Stomach (tissue), 9 donors: Measurements from ENCODE around the gene CACNA2D3. TPM values are rescaled to one million over a fixed set of nuclear protein-coding genes. Genes with fewer than 3 reads are reported as not detected.

Source experiments
- DNase-seq, 2 donors: peaks; one replicate each; pipeline versions ENCODE4 v3.0.0 to v3.0.0-alpha.2; 2013 to 2019
- H3K27ac ChIP-seq, 5 donors: fragments of 200-600 bp in 4 of 5; sonication (generic) in 4 of 5; one replicate each; pipeline ENCODE4 v1.5.1; 2013 to 2019; ENCODE audit warnings: mild to moderate bottlenecking in 1 of 5, moderate library complexity in 1 of 5
- H3K27me3 ChIP-seq, 3 donors: fragments of 200-600 bp; sonication (generic); one replicate each; pipeline ENCODE4 v1.5.1; 2017 to 2019; ENCODE audit warnings: mixed run types in 1 of 3
- H3K36me3 ChIP-seq, 4 donors: fragments of 200-600 bp; sonication (generic); 1 replicate in 3 of 4; 2 replicates in 1 of 4; pipeline ENCODE4 v1.5.1; 2016 to 2019
- H3K4me1 ChIP-seq, 4 donors: fragments of 200-600 bp; sonication (generic); one replicate each; pipeline ENCODE4 v1.5.1; 2016 to 2019
- H3K4me3 ChIP-seq, 4 donors: fragments of 200-600 bp; sonication (generic) in 3 of 4; one replicate each; pipeline ENCODE4 v1.5.1; 2016 to 2019; ENCODE audit warnings: mild to moderate bottlenecking in 1 of 4
- H3K9me3 ChIP-seq, 4 donors: fragments of 200-600 bp; sonication (generic); one replicate each; pipeline ENCODE4 v1.5.1; 2016 to 2019
- EP300 ChIP-seq: sonication (generic); formaldehyde crosslinking; IDR thresholded peaks from one replicate; pipeline ENCODE4 v1.6.1; 2017; ENCODE audit warnings: antibody characterized with exemption
- POLR2A ChIP-seq, 4 donors: fragments of 450-650 bp; IDR thresholded peaks; one replicate each; pipeline ENCODE4 v1.6.1; 2016; ENCODE audit warnings: antibody characterized with exemption in 4 of 4, control low read depth in 2 of 4, mild to moderate bottlenecking in 1 of 4, moderate library complexity in 1 of 4
- POLR2AphosphoS5 ChIP-seq, 3 donors: sonication (generic); formaldehyde crosslinking; IDR thresholded peaks; one replicate each; pipeline ENCODE4 v1.6.1; 2016; ENCODE audit warnings: antibody characterized with exemption in 3 of 3
- WGBS, 5 donors: extraction: QIAGEN DNeasy Blood & Tissue Kit in 3 of 5; methylation state at CpG; one replicate each; pipeline versions ENCODE4 v1.1.5 to v1.1.7; 2013 to 2018; 5-methylcytosine and 5-hydroxymethylcytosine counted together
- intact Hi-C: fragments of 100-400 bp; cut with DNase I; formaldehyde crosslinking; loops from one replicate; pipeline ENCODE4 v1.15.1; 2023; ENCODE audit warnings: low total_unique reads
- polyA plus RNA-seq, 3 donors: library from polyadenylated mRNA; stranded (reverse); fragments of 200-250 nt; gene quantifications; one replicate each; pipeline ENCODE4 v1.2.3, GENCODE V29; 2013
- total RNA-seq, 5 donors: library from RNA; depleted of rRNA; stranded (reverse); fragments of >200 nt; gene quantifications; one replicate each; pipeline versions ENCODE4 v1.1.0 to v1.2.3, GENCODE V29; 2014 to 2016
- TF ChIP-seq, protein P1 (sequence below), 7 experiments: fragments of 450-650 bp in 4 of 7; fragments of 200-600 bp in 3 of 7; sonication (generic) in 3 of 7; IDR thresholded peaks; one replicate each; pipeline ENCODE4 v1.5.1; 2016 to 2019; ENCODE audit warnings: antibody characterized with exemption in 7 of 7, control low read depth in 2 of 7, mild to moderate bottlenecking in 1 of 7
- donor health status: healthy with polysubstance abuse.
- donor health status: Bipolar disorder and iron deficiency.
- donor health status: healthy.

The CACNA2D3 gene
- total and polyA plus RNA-seq, 8 donors, result 0.56 to 54.0 (median 2.9) TPM; not detected in 1

DNA sequence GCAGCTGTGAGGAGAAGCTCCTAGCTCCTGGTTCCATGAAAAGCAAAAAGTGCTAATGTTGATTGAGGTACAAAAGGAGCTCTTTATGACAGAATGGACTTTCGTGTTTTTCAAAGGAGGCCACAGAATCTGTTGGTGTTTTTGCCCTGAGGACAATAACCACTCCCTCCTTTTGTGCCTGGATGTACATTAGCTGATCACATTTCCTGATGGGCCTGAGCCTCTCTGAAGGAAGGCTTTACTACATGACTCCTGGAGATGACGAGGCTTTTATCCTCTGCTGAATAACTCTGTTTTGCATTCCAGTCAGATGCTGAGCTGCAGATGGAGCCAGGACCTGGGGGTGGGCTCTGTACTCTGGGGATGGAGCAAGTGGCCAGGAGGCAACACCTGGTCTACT lies 301.9 kb downstream of the CACNA2D3 start:
- intact Hi-C loops, result no loop called here
- no peak overlapping the region for H3K27ac ChIP-seq
- H3K36me3 ChIP-seq, result no peaks in the 10 kb centered on the region
- H3K9me3 ChIP-seq, result no peaks in the 10 kb centered on the region
- no peak for DNase-seq
- H3K27me3 ChIP-seq, result no peaks in the 10 kb centered on the region
- WGBS, 5 donors, result 51 to 74% (median 61%) methylated on average over 2 of the region's 2 CpGs
- peaks cover 0 to 8% (median 2%) of the 10 kb centered on the region in 4 donors for H3K4me1 ChIP-seq
- no peak overlapping the region for H3K4me3 ChIP-seq
- no peak for TF ChIP-seq POLR2AphosphoS5 (IDR thresholded peaks at IDR 0.05)
- TF ChIP-seq, protein P1, sequence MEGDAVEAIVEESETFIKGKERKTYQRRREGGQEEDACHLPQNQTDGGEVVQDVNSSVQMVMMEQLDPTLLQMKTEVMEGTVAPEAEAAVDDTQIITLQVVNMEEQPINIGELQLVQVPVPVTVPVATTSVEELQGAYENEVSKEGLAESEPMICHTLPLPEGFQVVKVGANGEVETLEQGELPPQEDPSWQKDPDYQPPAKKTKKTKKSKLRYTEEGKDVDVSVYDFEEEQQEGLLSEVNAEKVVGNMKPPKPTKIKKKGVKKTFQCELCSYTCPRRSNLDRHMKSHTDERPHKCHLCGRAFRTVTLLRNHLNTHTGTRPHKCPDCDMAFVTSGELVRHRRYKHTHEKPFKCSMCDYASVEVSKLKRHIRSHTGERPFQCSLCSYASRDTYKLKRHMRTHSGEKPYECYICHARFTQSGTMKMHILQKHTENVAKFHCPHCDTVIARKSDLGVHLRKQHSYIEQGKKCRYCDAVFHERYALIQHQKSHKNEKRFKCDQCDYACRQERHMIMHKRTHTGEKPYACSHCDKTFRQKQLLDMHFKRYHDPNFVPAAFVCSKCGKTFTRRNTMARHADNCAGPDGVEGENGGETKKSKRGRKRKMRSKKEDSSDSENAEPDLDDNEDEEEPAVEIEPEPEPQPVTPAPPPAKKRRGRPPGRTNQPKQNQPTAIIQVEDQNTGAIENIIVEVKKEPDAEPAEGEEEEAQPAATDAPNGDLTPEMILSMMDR (IDR thresholded peaks at IDR 0.05), result no peak
- TF ChIP-seq POLR2A (IDR thresholded peaks at IDR 0.05), result no peak
- no peak for TF ChIP-seq EP300

DNA sequence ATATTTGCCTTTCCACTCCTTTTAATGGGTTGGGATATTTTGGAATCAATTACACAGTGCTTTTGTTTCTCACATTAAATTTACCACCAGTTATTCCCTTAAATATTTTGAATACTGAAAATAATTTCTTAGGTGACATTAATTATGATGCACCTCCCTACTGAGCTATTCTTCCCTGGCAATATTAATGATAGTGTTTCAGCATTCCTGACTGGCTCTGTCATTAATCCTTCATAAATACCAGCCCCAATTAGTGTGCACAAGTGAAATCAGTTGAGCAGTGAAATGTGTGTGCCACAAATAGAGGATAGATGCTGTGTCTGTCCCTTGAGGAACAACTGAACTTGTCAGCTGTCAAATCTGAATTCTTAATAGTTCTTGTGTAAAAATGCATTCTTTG lies 304.0 kb downstream of the CACNA2D3 start:
- no peak for DNase-seq
- H3K36me3 ChIP-seq, result no peaks in the 10 kb centered on the region
- H3K27ac ChIP-seq, result no peak overlapping the region
- intact Hi-C loops, result no loop called here
- TF ChIP-seq, protein P1 (IDR thresholded peaks at IDR 0.05), result no peak
- no peak for TF ChIP-seq POLR2A (IDR thresholded peaks at IDR 0.05)
- TF ChIP-seq EP300, result no peak
- no peak for TF ChIP-seq POLR2AphosphoS5 (IDR thresholded peaks at IDR 0.05)
- no peaks in the 10 kb centered on the region for H3K9me3 ChIP-seq
- H3K4me3 ChIP-seq, result no peak overlapping the region
- no peaks in the 10 kb centered on the region for H3K27me3 ChIP-seq
- peaks cover 0 to 8% (median 2%) of the 10 kb centered on the region in 4 donors for H3K4me1 ChIP-seq

DNA sequence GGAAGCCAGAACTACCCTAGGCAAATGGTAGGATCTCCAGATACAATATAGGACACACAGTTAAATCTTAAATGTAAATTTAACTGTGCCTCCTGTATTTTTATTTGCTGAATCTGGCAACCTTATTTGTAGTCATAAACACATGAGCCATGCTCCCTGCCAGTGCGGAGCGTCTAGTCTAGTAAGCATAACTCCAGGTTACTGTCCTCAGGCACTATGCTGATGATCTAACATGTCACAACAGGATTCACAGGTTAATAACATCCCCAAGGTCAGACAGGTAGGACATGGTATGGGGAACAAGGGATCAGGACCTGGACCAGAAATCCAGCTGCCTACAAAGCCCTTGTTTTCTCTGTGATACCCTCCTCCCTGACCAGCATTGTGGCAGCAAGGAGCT lies 305.1 kb downstream of the CACNA2D3 start:
- Histone ChIP-seq H3K4me1 (peaks cover 0 to 8% (median 2%) of the 10 kb centered on the region in 4 donors), H3K9me3 (no peaks in the 10 kb centered on the region), H3K27me3 (no peaks in the 10 kb centered on the region), H3K4me3 (no peak overlapping the region), H3K36me3 (no peaks in the 10 kb centered on the region), H3K27ac (no peak overlapping the region)
- DNase-seq, result no peak
- WGBS, 5 donors, result 78 to 96% (median 91%) methylated on average over 2 of the region's 2 CpGs
- TF ChIP-seq POLR2AphosphoS5 (IDR thresholded peaks at IDR 0.05) (no peak), POLR2A (IDR thresholded peaks at IDR 0.05) (no peak), EP300 (no peak)
- TF ChIP-seq, protein P1 (IDR thresholded peaks at IDR 0.05), result no peak
- intact Hi-C loops, result no loop called here

DNA sequence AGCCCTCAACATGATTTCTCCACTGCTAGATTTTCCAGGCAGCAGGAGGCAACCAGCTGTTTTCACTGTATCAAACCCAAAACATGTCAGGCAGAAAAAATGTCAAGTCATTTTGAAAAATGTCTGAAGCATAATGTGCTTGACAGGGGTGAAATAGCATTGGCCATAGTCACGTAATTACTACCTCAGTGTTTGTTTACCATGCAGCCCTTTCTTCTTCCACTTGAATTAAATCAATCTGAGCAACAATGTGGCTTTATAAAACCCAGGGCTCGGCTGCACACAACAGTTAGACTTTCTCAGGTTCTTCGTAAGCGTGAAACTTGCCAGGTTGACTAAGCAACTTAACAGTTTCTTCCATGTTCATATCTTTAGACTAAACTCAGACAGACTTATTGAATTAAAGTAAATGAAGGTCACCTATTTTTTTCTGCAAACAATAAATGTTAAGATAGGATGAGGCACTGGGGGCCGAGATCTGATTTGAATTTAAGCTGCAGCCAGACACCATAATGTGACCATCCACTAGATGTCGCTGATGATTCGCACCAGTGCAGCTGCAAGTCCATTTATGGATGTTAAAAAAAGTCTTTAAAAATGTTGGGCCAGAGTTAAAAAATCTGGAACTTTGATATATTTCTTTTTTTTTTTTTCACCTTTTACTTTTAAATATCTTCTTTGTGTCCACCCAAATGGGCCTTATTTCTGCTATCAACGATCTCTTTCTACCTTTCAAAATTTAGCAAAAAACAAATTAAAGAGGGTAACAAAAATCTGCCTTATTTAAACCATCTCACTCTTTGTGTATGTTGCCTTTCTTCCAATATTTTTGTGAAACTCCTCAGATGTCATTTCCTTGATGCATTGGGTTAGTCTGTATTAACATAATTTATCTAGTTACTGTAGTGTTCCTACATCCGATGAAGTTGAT lies 305.9 kb downstream of the CACNA2D3 start:
- TF ChIP-seq, protein P1 (IDR thresholded peaks at IDR 0.05), result peak in 4 of 7 experiments; percentile 55 to 76 (median 58)
- TF ChIP-seq POLR2AphosphoS5 (IDR thresholded peaks at IDR 0.05) (no peak), EP300 (no peak), POLR2A (IDR thresholded peaks at IDR 0.05) (no peak)
- H3K9me3 ChIP-seq, result no peaks in the 10 kb centered on the region
- WGBS, 5 donors, result 31 to 40% (median 38%) methylated on average over 9 of the region's 9 CpGs
- H3K27me3 ChIP-seq, result no peaks in the 10 kb centered on the region
- H3K27ac ChIP-seq, result no peak overlapping the region
- H3K4me3 ChIP-seq, result no peak overlapping the region
- DNase-seq, result peak; percentile 45 to 90
- no peaks in the 10 kb centered on the region for H3K36me3 ChIP-seq
- intact Hi-C loops, result no loop called here
- H3K4me1 ChIP-seq, result peaks cover 0 to 8% (median 2%) of the 10 kb centered on the region in 4 donors
